ENCODE data around the gene PERCC1. TPM values are rescaled to one million over a fixed set of nuclear protein-coding genes. Genes with fewer than 3 reads are reported as not detected.

PERCC1 gene
- total and polyA plus RNA-seq, 9 of the 15 experiments (the other 6 are each of a cell fraction or from before 2014, with no cell fraction given): not detected

- ChIA-PET POLR2A (interaction anchor here (0.7 to 1.2 kb wide), 3 partner anchors 13 to 94 kb away, joined by 3 to 6 read pairs (median 3); no protein-coding TSS in a partner anchor), CTCF (ENCODE audit: low intra/inter-chr PET ratio) (no interaction called here)
- no peaks in the 10 kb centered on the region for H4K20me1 ChIP-seq (replicated peaks; ENCODE audit: control insufficient read depth, insufficient read depth, low read length)
- H3K79me2 ChIP-seq (ENCODE audit: control insufficient read depth, insufficient read depth, low read length): no peaks in the 10 kb centered on the region
- WGBS (ENCODE audit: insufficient coverage, low coverage, missing lambda C conversion rate): 74% methylated on average over 17 of the region's 21 CpGs
- no TSS peak for BruUV-seq (replicated peaks)
- H2AFZ ChIP-seq (ENCODE audit: low read depth, low read length): no peak overlapping the region
- FAIRE-seq: no peak
- intact Hi-C loops (cut with micrococcal nuclease) (no loop called here), in situ Hi-C loops (cut with MboI) (no loop called here)
- H3K36me3 ChIP-seq (ENCODE audit: control insufficient read depth, insufficient read depth, low read length): no peaks in the 10 kb centered on the region
- H3K9ac ChIP-seq (ENCODE audit: insufficient read depth in 1 of 2, low read depth in 2 of 2, low read length in 2 of 2): peak overlapping the region in 1 of 2 experiments; percentile 43; a peak in 1 of 4 replicates
- no peak overlapping the region for H3K27ac ChIP-seq (ENCODE audit: extremely low read depth, low read depth, low read length)
- no peak overlapping the region for H3K4me2 ChIP-seq (ENCODE audit: insufficient read depth, low read length)
- ATAC-seq: no peak
- H3K27me3 ChIP-seq (ENCODE audit: control insufficient read depth in 2 of 2, insufficient read depth in 2 of 2, low read length in 2 of 2): no peaks in the 10 kb centered on the region
- no peaks in the 10 kb centered on the region for H3K9me1 ChIP-seq (ENCODE audit: control insufficient read depth, insufficient read depth, low read length)
- H3K9me3 ChIP-seq (replicated peaks; ENCODE audit: control insufficient read depth, insufficient read depth, low read depth, low read length): no peaks in the 10 kb centered on the region
- no peak overlapping the region for H3K4me3 ChIP-seq
- TF ChIP-seq ZSCAN29 (IDR thresholded peaks at IDR 0.05) (no peak), POLR2G (IDR thresholded peaks at IDR 0.05; ENCODE audit: low read depth, low read length) (peak; percentile 17; the same call in 1 of the 2 replicates), CUX1 (CRISPR knock-in tag; IDR thresholded peaks at IDR 0.05) (no peak)
- H3K4me1 ChIP-seq (replicated peaks in 1 of 2; ENCODE audit: control insufficient read depth in 2 of 2, insufficient read depth in 2 of 2, low read length in 2 of 2): peaks cover 0 to 32% of the 10 kb centered on the region in 2 experiments; a peak in 2 of 5 replicates
- no peak for DNase-seq (ENCODE audit: extremely low read depth in 1 of 4, low spot score in 3 of 4)
These were observed 37.2 kb upstream of the PERCC1 start for GRCh38 chr16:1393613-1394176.

All from K562 (cell line).